A673 (cell line): ENCODE data around the gene CALML4.

Experiments
- CTCF ChIP-seq: fragments of 300-800, 200-600 bp; sonication (generic); conservative IDR thresholded peaks from 2 replicates; pipeline ENCODE4 v1.5.1; 2017; ENCODE audit warnings: low read depth, mild to moderate bottlenecking, antibody characterized with exemption, low read length, moderate library complexity, mixed read lengths
- EZH2 ChIP-seq: fragments of 200-600 bp; sonication (generic); IDR thresholded peaks from 2 replicates; pipeline ENCODE4 v1.6.1; 2017; ENCODE audit warnings: borderline replicate concordance, low read depth, mild to moderate bottlenecking, mixed read lengths, antibody characterized with exemption, low read length; ENCODE audit not compliant: poor library complexity, severe bottlenecking

- TF ChIP-seq EZH2: no peak
- TF ChIP-seq CTCF: no peak
Observed at GRCh38 chr15:68195336-68196112, 9.6 kb downstream of the CALML4 start.
